HPDE6-E6E7 (cell line): ENCODE measurements around the gene MYZAP.
"Not testable (repeated sequence)": the region's sequence is repeated elsewhere in the genome, so short reads cannot be mapped to it uniquely, and the experiment has no call there.

Source experiments
- DNase-seq: peaks from one replicate; pipeline ENCODE4 v3.0.0; 2011; ENCODE audit warnings: missing footprints; ENCODE audit errors: extremely low spot score

MYZAP gene

GRCh38 chr15:57592836-57593420 lies 1.2 kb downstream of the MYZAP start:
- DNase-seq, result no peak

DNA sequence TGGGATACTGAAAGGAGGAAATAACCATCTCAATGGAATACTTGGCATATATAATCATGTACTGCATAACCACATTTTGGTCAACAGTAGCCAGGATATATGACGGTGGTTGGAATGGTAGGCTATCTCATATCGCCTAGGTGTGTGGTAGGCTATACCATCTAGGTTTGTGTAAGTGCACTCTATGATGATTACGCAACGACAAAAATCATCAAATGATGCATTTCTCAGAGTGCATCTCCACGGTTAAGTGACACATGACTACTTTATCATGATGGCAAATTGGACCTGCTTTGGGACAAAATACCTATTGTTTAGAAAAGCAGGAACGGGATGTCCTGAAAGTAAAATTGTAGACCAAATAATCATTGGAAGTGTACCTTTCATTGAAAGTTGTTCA lies 2.8 kb downstream of the MYZAP start:
- no peak for DNase-seq

DNA sequence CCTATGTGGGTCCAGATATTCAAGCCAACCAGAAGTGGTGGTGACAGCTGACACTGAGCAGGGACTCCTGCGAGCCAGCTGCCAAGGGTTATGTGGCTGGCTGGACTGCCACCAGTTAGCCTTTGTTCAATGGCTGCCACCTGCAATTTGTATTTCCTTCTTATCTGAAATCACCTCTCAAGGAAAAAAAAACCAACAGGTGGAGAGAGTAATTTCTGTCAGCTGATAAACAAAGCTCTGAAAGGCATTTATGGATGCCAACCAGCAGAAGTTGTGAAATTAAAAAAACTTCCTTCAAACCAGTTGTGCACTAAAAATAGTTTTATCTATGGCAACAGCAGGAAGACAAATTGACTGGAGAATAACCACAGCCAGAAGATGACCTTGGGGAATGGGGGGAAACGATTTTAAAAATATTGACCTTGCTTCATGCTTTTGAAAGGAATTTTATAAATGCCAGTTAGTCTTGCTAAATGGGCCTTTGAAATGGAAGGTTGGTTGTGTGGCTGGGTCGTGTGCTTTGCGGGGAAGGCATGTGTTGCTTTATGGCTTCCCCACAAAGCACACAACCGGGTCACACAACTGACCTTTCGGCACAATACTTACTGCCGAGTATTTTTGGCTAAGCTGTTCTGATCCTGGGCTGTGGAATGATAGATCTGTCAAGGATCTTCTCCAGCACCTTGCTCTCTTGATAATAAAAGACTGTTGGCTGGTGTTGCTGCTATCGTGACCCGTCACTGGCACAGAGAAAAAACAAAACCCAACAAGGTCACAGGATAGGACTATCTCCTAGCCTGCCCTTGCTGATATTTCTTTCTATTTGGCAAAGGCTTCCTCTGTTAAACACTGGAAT lies 3.5 kb downstream of the MYZAP start:
- DNase-seq, result no peak

DNA sequence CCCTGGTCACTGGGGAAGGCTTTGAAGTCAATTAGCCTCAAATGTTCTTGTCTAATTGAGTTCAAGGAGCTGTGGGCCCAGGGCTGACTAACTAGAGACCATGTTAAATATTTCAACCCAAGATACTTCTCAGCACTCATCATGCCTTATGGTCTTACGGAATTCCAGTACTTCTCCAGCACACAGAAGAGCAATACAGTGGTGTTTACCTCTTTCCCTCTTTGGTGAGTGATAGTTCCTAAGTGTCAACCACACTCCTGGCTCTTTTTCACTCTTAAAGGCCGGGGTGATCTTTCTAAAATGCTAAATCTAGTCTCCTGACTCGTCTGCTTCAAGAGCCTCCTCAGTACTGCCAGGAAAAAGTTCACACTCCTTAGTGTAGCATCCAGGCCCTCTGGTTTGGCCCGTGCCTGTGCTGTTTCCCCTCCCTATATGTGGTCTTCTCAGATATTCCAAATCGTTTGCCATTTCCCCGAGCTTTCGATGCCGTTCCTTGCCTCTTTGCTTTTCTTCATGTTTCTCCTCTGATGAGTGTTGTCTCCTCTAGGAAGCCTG lies 4.7 kb downstream of the MYZAP start:
- DNase-seq, result no peak

- DNase-seq, result no peak
These were observed 5.3 kb downstream of the MYZAP start for GRCh38 chr15:57596978-57597377.

GRCh38 chr15:57597431-57597830 lies 5.7 kb downstream of the MYZAP start:
- no peak for DNase-seq

GRCh38 chr15:57598346-57598745 lies 6.6 kb downstream of the MYZAP start:
- no peak for DNase-seq

GRCh38 chr15:57599296-57599810 lies 7.6 kb downstream of the MYZAP start:
- no peak for DNase-seq

DNA sequence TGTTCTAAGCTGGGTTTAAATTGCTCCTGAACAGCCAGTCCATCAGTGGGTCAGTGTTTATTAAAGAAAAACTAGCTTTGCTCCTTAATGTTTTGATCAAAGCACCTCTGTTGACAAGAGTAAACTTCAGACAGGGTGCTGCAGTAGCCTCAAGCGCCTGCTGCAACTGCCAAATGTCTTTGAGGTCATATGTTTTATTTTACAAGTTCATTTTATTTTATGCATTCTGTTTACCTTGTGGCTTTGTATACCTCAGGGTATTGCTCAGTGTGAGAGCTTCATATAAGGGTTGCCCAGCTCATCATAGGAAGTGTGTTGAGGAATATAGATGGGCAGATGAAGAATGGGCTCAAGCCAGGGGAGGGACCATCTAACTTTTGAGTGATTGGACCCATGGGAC lies 8.5 kb downstream of the MYZAP start:
- no peak for DNase-seq

DNA sequence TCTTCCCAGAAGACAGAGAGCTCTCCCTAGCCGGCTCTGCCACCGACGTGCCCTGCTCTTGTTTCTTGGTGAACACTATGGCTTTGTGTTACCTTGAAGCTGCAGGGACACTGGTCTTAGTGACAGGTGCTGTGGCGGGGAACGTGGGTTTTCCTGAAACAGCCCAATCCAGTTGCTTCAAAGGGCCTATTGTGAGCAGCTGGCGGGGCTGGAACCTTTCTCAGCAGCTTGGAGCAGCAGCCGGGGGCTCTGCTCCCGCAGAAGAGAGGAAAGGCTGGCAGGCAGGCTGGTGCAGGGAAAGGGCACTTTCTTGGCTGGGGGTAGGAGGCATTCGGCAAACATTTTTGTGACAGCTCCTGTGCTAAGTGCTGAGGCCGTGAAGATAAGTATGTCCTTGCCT lies 12.8 kb downstream of the MYZAP start:
- no peak for DNase-seq

DNA sequence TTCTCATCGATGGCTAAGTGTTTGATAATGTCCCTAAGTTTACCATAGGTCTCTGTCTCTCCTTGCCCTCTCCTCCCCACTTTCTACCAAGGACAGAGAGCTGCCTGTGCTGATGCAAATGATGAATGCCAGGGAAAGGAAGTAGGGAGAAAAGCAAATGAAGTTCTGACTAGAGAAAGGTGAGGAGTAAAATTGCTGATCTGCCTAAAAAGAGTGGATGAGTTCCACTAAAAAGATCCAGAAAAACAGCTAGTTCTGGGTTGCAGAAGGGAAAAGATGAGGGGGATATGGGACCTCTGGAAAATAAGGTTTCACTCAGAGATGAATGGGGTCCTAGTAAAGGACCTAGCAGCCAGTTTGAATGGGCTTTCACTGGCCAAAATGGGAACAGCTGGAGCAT lies 13.8 kb downstream of the MYZAP start:
- no peak for DNase-seq

- DNase-seq, result no peak
These were observed 14.3 kb downstream of the MYZAP start for GRCh38 chr15:57606048-57606447.

- DNase-seq, result no peak
These were observed 15.1 kb downstream of the MYZAP start for GRCh38 chr15:57606816-57607215.

DNA sequence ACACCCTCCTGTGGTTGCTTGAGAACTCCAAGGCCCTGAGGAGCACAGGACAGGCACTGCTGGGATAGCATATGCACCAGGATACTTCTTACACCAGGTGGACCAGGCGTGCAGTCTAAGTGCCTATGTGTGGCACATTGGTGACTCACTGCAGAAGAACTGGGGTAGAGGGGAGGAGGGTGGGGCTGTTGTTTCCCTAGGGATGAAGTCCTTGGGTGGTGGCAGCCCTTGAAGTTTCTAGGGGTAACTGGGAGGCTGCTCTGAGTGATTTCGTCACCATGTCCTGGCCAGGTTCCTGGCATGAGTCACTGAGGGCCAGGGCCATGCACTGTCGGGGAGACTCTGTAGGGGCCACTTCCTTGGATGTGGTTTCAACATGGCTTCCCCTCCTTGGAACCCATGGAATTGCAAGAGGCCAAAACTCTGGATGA lies 15.9 kb downstream of the MYZAP start:
- DNase-seq, result peak; percentile 65

GRCh38 chr15:57609805-57610529 lies 18.3 kb downstream of the MYZAP start:
- peak; percentile 38 for DNase-seq

GRCh38 chr15:57611123-57611522 lies 19.4 kb downstream of the MYZAP start:
- DNase-seq, result no peak

DNA sequence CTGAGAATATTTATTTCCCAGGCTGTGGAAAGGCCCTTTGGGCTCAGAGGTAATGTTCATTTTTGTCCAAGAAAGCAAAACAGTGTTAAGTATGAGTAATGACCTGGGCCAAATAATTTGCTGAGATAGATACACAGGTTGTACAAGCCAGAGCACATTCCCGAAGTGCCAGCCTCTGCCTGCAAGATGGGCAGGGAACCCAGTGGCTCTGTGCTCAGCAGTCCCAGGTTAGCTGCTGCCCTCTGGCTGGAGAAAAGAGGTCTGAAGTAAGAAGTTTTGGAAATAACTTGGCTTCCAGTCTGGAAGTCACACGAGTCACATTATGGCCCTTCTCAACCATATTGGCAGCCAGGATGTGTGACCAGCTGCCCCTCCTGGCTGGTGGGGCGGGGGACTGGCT lies 20.2 kb downstream of the MYZAP start:
- DNase-seq, result peak; percentile 89

DNA sequence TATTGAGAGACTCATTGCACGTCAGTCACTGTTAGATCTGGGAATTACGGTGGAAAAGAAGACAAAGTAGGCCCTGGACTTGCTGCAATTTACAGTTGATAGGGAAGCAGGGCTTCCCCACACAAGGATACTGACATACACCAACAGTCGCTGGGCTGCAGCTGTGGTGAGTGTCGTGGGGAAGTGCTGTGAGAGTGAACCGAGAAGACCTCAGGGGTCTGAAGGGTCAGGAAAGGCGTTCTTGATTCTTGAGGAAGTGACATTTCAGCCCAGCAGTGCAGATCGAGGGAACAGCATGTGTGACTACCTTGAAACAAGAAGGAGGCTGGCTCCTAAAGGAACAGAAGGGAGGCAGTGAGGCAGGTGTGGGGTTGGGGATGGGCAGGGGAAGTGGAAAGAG lies 22.5 kb downstream of the MYZAP start:
- no peak for DNase-seq

DNA sequence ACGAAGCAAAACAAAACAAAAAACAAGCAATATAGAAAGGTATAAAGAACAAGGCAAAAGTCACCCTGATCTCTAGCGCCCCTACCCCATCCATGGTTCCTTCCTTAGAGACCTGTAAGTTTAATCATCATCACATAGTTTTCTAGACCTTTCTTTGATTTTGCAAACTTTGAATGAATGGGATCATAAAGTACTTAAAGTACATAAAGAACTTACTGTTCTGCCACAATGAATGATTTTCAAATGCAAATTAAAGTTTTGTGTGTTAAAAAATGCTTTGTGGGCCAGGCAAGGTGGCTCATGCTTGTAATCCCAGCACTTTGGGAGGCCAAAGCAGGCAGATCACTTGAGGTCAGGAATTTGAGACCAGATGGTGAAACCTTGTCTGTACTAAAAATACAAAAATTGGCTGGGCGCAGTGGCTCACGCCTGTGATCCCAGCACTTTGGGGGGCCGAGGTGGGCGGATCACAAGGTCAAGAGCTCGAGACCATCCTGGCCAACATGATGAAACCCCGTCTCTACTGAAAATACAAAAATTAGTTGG lies 24.3 kb downstream of the MYZAP start:
- DNase-seq, result not testable (repeated sequence)

- DNase-seq, result no peak
These were observed 26.6 kb downstream of the MYZAP start for GRCh38 chr15:57618325-57618724.

DNA sequence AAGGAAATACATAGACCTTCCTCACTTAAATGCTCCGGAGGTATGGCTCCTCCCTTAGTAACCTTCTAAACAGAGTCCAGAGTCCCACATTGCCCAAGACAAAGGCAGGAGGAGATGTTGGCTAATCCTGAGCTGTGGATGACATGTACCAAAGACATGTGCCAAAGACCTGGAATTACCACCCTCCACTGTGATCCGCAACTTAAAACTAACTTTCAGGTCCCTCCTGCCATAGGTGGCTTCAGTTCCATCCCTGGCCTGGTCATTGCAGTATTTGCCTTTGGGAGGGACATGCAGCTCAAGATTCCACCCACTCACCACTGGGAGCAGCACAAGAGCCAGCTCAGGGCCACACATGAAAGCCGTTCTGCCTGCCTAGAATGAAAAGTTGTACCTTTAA lies 28.0 kb downstream of the MYZAP start:
- no peak for DNase-seq

DNA sequence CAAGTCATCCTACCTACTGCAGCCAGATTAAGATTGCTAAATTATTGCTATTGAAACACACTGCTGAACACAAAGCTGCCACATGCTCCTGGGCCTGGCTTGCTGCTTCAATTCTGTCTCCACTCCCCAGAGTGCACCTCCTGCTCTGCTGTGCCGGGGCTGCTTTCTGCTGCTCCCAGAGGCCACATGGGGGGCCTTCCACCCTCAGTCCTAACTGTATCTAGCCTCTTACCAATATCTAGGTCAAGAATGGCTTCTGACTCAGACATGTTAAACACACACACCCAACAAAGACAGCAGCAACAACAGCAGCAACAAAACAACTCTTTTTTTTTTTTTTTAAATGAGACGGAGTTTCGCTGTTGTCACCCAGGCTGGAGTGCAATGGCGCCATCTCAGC lies 33.0 kb downstream of the MYZAP start:
- DNase-seq, result no peak
